GM13976 (cell line): ENCODE results near the gene GPR162.

Experiments
- DNase-seq: peaks from one replicate; pipeline ENCODE4 v3.0.0; 2012; ENCODE audit warnings: low spot score
- CTCF ChIP-seq: IDR thresholded peaks from 2 replicates; pipeline ENCODE4 v1.5.1; 2012; ENCODE audit warnings: borderline replicate concordance, mild to moderate bottlenecking; ENCODE audit not compliant: insufficient read depth; ENCODE audit errors: extremely low read depth, missing control alignments, control extremely low read depth
- in situ Hi-C: fragments of 300-500 bp; cut with MboI; formaldehyde crosslinking; loops from one replicate; pipeline ENCODE4 v1.12.0; 2022; ENCODE audit warnings: low sequenced_read_pairs, mixed read lengths, inconsistent platforms; ENCODE audit not compliant: unreplicated experiment

Gene GPR162

GRCh38 chr12:6840330-6840729 lies 18.7 kb downstream of the GPR162 start:
- DNase-seq: no peak
- in situ Hi-C loops: no loop called here
- no peak for TF ChIP-seq CTCF

- in situ Hi-C loops: no loop called here
- no peak for TF ChIP-seq CTCF
- DNase-seq: no peak
Measured at GRCh38 chr12:6840761-6841515, 19.3 kb downstream of the GPR162 start, which contains the start of gene GNB3. Gene GNB3 (plus strand): TSS chr12:6840925. CDS start chr12:6841288, 363 bp downstream.

GRCh38 chr12:6842075-6842474 lies 20.5 kb downstream of the GPR162 start:
- in situ Hi-C loops: no loop called here
- no peak for DNase-seq
- TF ChIP-seq CTCF: no peak

GRCh38 chr12:6843118-6843902 lies 21.7 kb downstream of the GPR162 start:
- no peak for DNase-seq
- no peak for TF ChIP-seq CTCF
- in situ Hi-C loops: no loop called here

GRCh38 chr12:6845395-6845794 lies 23.8 kb downstream of the GPR162 start:
- DNase-seq: no peak
- in situ Hi-C loops: no loop called here
- no peak for TF ChIP-seq CTCF

GRCh38 chr12:6846316-6846869 lies 24.8 kb downstream of the GPR162 start:
- no peak for TF ChIP-seq CTCF
- in situ Hi-C loops: no loop called here
- DNase-seq: no peak
